Fibroblast of villous mesenchyme (primary cell): ENCODE results near the gene NKX2-1. TPM values are rescaled to one million over a fixed set of nuclear protein-coding genes. Genes with fewer than 3 reads are reported as not detected.

ENCODE experiments used
- DNase-seq: peaks from one replicate; pipeline ENCODE4 v3.0.0-alpha.2; 2010; ENCODE audit warnings: low read depth
- H3K4me3 ChIP-seq: 2 replicates; pipeline ENCODE4 v1.5.1; 2011; ENCODE audit warnings: low read depth, mild to moderate bottlenecking, low read length
- total RNA-seq: library from RNA; depleted of rRNA; stranded (reverse); fragments of >200 nt; gene quantifications from 2 replicates; pipeline ENCODE4 v1.2.3, GENCODE V29; 2012
- TF ChIP-seq, protein P1 (sequence below): IDR thresholded peaks from 2 replicates; pipeline ENCODE4 v1.5.1; 2012; ENCODE audit warnings: low read depth, mild to moderate bottlenecking, low read length; ENCODE audit not compliant: insufficient read depth

The NKX2-1 gene
- total RNA-seq, 1 donor, result not detected

- no peak overlapping the region for H3K4me3 ChIP-seq
- TF ChIP-seq, protein P1, sequence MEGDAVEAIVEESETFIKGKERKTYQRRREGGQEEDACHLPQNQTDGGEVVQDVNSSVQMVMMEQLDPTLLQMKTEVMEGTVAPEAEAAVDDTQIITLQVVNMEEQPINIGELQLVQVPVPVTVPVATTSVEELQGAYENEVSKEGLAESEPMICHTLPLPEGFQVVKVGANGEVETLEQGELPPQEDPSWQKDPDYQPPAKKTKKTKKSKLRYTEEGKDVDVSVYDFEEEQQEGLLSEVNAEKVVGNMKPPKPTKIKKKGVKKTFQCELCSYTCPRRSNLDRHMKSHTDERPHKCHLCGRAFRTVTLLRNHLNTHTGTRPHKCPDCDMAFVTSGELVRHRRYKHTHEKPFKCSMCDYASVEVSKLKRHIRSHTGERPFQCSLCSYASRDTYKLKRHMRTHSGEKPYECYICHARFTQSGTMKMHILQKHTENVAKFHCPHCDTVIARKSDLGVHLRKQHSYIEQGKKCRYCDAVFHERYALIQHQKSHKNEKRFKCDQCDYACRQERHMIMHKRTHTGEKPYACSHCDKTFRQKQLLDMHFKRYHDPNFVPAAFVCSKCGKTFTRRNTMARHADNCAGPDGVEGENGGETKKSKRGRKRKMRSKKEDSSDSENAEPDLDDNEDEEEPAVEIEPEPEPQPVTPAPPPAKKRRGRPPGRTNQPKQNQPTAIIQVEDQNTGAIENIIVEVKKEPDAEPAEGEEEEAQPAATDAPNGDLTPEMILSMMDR, result no peak
- no peak for DNase-seq
These were observed 11.5 kb downstream of the NKX2-1 start for GRCh38 chr14:36508418-36509068.

GRCh38 chr14:36507847-36508417 lies 12.1 kb downstream of the NKX2-1 start:
- no peak for DNase-seq
- TF ChIP-seq, protein P1, result no peak
- H3K4me3 ChIP-seq, result no peak overlapping the region

GRCh38 chr14:36506732-36507614 lies 13.1 kb downstream of the NKX2-1 start:
- no peak for DNase-seq
- TF ChIP-seq, protein P1, result no peak
- no peak overlapping the region for H3K4me3 ChIP-seq

DNA sequence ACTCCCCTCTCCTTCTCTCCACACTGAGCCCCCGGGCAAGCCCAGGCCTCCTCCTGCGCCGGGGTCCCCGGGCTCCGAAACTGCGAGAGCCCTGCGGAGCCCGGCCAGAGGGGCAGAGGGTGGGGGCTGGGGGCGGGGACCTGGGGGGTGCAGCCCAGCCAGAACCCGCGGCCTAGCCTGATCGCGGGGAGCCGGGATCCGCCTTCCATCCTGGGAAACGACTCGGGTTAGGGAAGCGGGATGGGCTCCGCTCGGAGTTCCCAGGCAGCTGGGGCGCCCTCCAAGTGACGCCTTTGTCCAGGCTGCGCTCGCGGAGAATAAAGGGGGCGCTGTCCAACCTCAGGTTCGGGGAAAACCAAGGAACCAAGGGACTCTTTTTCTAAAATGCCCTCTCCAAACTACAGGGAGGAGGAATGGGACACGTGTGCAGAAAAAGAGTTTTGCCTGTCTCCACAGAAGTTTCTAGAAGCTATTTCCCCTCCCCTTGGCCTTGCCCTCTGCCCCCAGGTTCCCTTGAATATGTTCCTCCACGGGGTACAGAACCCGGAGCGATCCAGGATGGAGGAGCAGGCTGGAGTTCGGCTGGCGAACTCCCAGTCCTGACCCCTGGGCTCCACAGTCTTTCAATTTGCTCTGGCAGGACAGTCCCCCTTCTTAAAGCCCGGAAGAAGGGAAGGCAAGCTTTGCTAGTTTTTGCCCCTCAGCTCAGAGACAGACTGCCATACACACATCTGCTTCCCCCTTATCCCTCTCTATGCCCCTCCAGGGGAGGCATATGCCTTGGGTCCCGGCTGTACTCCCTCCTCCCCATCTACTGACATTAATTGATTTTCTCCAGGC lies 13.9 kb downstream of the NKX2-1 start:
- no peak for DNase-seq
- TF ChIP-seq, protein P1, result no peak
- no peak overlapping the region for H3K4me3 ChIP-seq

- no peak for DNase-seq
- TF ChIP-seq, protein P1, result no peak
These were observed 14.7 kb downstream of the NKX2-1 start for GRCh38 chr14:36505181-36505815.

GRCh38 chr14:36504771-36505175 lies 15.3 kb downstream of the NKX2-1 start:
- DNase-seq, result no peak

More at GRCh38 chr14:36505181-36505815, 14.7 kb downstream of the NKX2-1 start:
- H3K4me3 ChIP-seq, result no peak overlapping the region

More at GRCh38 chr14:36504771-36505175, 15.3 kb downstream of the NKX2-1 start:
- TF ChIP-seq, protein P1, result no peak
- no peak overlapping the region for H3K4me3 ChIP-seq
